Hypothalamus (tissue), 51 donors: ENCODE measurements around the gene RNF213.

Experiments
- DNase-seq, 51 donors: peaks; one replicate each; lab custom pipeline; 2025; lab: John Stamatoyannopoulos, UW

RNF213 gene

GRCh38 chr17:80260791-80261158 is at the start of gene RNF213:
TSS of gene RNF213 (plus strand) at chr17:80260852. CDS start at chr17:80263682, 2,830 bp downstream.
- DNase-seq, result peak in 16 of 51 donors; percentile 16 to 64 (median 43)

DNA sequence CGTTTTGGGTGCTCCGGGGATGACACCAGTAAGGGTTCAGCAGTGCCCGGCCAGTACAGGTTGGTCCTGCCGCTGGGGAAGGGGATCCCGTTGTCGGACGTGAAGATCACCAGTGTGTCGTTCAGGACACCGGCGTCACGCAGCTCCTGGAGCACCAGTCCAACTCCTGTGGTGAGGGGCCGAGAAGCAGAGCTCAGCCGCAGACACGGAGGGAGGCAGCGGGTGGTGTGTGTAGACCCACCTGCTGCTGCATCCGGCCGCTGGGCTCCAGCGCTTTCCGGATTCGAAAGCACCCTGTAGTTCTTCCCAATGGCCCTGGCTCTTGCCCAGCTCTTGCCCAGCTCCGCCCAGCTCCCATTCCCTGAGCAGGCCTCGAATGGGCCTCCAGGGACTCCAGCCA is 48.5 kb upstream of the RNF213 start:
- DNase-seq, result no peak

GRCh38 chr17:80212511-80212910 is 48.1 kb upstream of the RNF213 start:
- DNase-seq, result no peak

- no peak for DNase-seq
These were observed 47.5 kb upstream of the RNF213 start for GRCh38 chr17:80212962-80213642.

DNA sequence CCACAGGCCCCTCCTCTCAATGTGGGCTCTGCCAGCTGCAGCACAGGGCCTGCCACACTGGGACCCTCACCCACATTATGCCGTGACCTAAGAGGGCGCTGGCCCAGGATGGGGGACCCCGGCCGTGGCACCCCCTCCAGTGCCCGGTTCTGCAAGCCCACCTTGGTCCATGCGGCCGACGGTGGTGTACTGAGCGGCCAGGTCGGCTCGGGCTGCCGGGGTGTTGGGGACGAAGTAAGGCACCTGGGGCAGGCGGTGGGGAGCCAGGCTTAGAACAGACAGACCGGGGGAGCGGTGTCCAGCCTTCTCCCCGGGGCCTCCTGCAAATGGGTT is 47.0 kb upstream of the RNF213 start:
- DNase-seq, result no peak

DNA sequence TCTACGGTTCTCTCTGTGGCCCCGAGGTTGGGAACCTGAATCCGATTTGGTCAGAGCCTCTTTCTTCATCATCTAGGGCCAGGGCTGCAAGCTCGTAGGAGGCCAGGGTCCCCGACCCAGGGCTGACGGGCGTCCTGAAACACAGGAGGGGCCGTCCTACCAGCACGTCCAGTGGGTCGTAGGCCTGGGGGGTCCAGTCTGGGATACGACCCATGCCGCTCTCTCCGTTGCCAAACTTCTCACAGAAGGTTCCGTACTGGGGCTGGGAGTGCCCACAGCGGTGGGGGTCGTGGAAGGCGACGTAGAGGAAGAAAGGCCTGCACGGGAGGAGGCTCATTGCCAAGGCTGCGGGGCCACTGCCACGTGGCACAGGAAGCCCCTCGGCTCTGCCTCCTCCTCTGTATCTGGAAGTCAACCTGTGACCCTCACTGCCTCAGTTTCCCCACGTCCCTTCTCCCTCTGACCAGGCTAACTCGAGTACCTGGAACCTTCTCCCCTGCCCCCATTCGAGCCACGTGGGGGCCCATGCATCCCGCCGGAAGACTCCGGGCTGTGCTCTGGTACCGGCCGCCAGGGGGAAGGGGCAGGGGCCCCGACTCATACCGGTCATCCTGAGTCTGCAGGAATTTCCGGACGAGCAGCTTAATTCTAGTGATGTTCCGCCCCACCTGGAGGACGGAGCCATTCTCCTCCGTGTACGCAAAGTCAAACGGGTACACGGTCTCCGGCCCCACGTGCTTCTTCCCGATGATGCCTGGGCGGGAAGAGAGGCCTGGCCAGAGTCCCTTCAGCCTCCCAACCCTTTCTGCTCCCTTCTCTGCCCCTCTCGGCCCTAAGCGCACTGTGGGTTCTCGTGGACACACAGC is 46.4 kb upstream of the RNF213 start:
- DNase-seq, result no peak

DNA sequence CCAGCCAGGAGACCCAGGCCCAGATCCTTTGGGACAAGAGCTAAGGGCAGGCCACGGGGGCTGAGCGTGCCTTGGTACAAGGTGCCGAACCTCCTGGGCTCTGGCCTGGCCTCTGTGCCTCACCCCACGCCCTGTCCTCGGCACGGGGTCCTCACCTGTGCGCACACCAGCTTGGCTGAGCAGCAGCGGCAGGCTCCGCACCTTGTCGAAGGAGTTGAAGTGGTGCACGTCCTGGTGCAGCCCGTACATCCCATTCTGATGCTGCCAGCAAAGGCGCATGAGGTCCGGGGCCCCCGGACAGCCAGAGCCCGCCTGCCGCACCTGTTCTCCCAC is 45.8 kb upstream of the RNF213 start:
- no peak for DNase-seq

DNA sequence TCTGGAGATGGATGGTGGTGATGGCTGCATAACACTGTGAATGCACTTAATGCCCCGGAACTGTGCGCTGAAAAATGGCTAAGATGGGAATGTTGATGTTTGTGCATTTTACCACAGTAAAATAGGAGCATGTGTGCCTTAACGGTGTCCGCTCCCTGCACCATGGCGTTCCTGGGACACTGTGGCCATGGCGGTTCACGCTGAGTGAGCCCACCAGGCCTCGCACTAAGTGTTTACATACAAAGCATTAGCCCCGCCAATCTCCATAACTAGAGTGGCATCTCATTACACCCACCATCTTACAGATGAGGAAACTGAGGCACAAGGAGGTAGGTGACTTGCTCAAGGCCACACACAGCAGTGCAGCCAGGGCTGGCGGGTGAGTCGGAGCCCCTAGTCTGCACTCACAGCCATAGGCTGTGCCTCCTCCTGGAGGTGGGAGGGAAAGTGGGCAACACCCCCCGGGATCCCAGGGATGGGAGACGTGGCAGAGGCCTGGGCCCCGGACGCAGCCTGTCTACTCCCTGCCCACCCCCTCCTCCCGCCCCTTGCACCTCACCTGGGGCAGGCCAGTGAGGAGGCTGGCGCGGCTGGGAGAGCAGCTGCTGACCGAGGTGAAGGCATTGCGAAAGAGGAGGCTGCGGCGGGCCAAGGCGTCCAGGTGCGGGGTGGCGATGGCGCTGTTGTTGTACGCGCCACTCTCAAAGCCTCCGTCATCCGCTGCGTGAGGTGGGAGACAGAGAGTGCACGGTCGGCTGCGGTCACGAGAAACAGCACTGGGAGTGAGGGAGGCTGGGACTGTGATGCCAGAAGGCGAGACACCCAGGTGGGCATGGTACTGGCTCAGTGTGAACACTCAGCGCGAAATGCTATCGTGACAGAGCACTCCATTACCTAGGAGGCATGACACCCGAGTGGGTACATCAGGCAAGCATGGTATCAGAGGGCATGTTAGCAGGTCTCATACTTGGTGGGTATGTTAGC is 43.9 kb upstream of the RNF213 start:
- DNase-seq, result no peak

GRCh38 chr17:80217703-80218362 is 42.8 kb upstream of the RNF213 start:
- DNase-seq, result no peak

DNA sequence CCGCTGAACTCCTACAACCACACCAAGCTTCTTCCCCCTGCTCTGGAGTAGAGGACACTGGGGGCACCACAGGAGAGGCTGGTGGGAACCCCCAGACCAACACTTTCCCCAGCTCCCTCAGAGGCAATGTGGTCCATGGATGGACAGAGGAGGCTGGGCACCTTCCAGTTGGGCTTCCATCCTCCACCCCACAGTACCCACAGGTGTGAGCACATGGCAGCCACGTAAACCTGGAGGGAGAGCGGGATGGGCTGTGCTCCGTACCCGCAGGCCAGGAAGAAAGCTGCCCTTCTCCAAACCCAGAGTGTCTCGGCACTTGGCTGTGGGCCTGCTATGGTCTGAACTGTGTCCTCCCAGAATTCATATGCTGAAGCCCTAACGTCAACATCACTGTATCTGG is 42.3 kb upstream of the RNF213 start:
- no peak for DNase-seq

GRCh38 chr17:80219013-80219762 is 41.5 kb upstream of the RNF213 start:
- peak in 19 of 51 donors; percentile 8 to 41 (median 23) for DNase-seq

GRCh38 chr17:80219763-80220053 is 40.9 kb upstream of the RNF213 start:
- peak in 1 of 51 donors; percentile 39 for DNase-seq

DNA sequence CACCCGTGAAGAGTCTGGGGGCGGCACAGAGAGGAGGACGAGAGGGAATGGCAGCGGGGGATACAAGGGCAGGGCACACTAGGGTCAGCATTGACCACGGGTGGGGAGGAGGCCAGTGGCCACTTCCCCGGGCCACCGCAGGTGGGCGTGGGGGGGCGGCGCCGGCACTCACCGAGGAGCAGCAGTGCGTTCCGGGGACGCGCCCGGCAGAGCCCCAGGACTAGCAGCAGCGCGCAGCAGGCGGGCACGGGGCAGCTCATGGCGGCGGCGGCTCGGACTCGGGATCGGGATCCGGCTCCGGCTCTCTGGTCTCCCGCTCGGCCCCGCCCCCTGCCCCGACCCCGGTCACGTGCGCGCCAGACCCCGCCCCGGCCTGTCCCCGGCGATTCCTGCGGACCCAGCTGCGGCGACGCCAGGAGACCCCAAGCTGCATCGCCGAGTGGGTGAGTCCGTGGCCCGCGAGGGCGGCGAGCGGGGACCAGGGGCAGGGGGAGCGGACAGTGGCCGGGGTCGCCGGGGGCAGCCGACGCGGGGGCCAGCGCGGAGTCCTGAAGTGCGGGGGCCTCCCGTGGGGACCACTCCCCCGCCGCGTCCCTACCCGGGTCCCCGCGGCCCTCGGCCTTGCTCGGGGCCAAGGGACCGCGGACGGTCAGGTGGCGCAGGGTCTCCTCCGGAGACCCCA is 40.5 kb upstream of the RNF213 start, which contains the start of the genes SGSH and SLC26A11:
SGSH (minus strand) TSS at position 280 of the 682 bp plus-strand sequence; CDS start at position 260, 20 bp downstream.
SLC26A11 (plus strand) TSS at position 374 of the 682 bp plus-strand sequence. CDS start 1,134 bp downstream, outside the sequence.
- peak in 47 of 51 donors; percentile 11 to 84 (median 58) for DNase-seq

DNA sequence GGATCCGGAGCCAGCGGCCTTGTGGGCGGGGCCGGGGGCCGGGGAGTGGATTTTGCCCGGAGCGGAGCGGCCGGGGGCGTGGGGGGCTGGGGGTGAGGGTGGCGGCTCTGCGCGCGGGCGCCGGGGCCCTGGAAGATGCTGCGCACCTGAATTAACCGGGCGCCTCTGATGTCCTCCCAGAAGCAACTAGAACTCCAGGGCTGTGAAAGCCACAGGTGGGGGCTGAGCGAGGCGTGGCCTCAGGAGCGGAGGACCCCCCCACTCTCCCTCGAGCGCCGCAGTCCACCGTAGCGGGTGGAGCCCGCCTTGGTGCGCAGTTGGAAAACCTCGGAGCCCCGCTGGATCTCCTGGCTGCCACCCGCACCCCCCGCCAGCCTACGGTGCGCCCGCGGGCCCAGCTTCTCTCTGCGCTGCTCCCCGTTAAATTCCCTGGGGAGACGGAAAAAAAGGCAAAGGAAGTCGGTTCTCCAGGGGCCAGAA is 39.9 kb upstream of the RNF213 start:
- DNase-seq, result peak in 25 of 51 donors; percentile 11 to 58 (median 35)

- DNase-seq, result no peak
These were observed 39.1 kb upstream of the RNF213 start for GRCh38 chr17:80221351-80222105.

GRCh38 chr17:80222376-80223141 is 38.1 kb upstream of the RNF213 start:
- DNase-seq, result no peak

GRCh38 chr17:80223142-80223815 is 37.4 kb upstream of the RNF213 start:
- DNase-seq, result no peak
